DND-41 (cell line): ENCODE results near the gene U2AF1L4.

ENCODE experiments used
- EZH2 ChIP-seq: IDR thresholded peaks from 3 replicates; pipeline ENCODE4 v1.6.1; 2012; ENCODE audit warnings: borderline replicate concordance, low read depth, mild to moderate bottlenecking, moderate library complexity, low read length, inconsistent platforms; ENCODE audit not compliant: severe bottlenecking
- TF ChIP-seq, protein P1 (sequence below): IDR thresholded peaks from 2 replicates; pipeline ENCODE4 v1.5.1; 2012; ENCODE audit warnings: borderline replicate concordance, low read length, moderate library complexity, mild to moderate bottlenecking; ENCODE audit not compliant: poor library complexity, severe bottlenecking; ENCODE audit errors: extremely low read depth

DNA sequence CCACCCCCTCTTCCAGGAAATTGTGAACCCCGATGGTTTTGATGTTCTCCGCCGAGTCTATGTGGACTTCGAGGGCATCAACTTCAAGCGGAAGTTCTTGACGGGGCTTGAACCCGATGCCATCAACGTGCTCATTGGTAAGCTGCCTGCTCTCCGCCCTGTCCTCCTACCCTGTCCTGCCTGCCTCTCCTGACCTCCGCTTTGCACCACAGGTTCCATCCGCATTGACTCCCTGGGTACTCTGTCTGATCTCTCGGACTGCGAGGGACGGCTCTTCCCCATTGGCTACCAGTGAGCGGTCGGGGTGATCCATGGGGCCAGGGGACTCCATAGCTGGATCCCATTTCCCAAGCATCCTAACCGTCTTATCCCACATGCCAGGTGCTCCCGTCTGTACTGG, 14.9 kb downstream of the U2AF1L4 start:
- TF ChIP-seq, protein P1, sequence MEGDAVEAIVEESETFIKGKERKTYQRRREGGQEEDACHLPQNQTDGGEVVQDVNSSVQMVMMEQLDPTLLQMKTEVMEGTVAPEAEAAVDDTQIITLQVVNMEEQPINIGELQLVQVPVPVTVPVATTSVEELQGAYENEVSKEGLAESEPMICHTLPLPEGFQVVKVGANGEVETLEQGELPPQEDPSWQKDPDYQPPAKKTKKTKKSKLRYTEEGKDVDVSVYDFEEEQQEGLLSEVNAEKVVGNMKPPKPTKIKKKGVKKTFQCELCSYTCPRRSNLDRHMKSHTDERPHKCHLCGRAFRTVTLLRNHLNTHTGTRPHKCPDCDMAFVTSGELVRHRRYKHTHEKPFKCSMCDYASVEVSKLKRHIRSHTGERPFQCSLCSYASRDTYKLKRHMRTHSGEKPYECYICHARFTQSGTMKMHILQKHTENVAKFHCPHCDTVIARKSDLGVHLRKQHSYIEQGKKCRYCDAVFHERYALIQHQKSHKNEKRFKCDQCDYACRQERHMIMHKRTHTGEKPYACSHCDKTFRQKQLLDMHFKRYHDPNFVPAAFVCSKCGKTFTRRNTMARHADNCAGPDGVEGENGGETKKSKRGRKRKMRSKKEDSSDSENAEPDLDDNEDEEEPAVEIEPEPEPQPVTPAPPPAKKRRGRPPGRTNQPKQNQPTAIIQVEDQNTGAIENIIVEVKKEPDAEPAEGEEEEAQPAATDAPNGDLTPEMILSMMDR = no peak
- no peak for TF ChIP-seq EZH2
